Activated CD8-positive, alpha-beta memory T cell treated with anti-CD3 and anti-CD28 coated beads for 48 hours (primary cell): Measurements from ENCODE around the gene AMELX.

Experiments used
- DNase-seq, 3 experiments: peaks; one replicate each; pipeline ENCODE4 v3.0.0-alpha.2; 2020; ENCODE audit warnings: low read depth in 2 of 3, low spot score in 2 of 3

The AMELX gene

GRCh38 chrX:11305641-11306040 is 12.4 kb downstream of the AMELX start:
- no peak for DNase-seq

GRCh38 chrX:11309220-11309619 is 16.0 kb downstream of the AMELX start:
- no peak for DNase-seq

- DNase-seq, result no peak
These were observed 18.5 kb downstream of the AMELX start for GRCh38 chrX:11311706-11312105.

- DNase-seq, result no peak
These were observed 26.8 kb downstream of the AMELX start for GRCh38 chrX:11319806-11320520.

- no peak for DNase-seq
These were observed 28.8 kb downstream of the AMELX start for GRCh38 chrX:11321986-11322385.

GRCh38 chrX:11328134-11328533 is 34.9 kb downstream of the AMELX start:
- no peak for DNase-seq

GRCh38 chrX:11329021-11329420 is 35.8 kb downstream of the AMELX start:
- no peak for DNase-seq

GRCh38 chrX:11331788-11332187 is 38.6 kb downstream of the AMELX start:
- no peak for DNase-seq

- no peak for DNase-seq
These were observed 41.0 kb downstream of the AMELX start for GRCh38 chrX:11334165-11334564.

- DNase-seq, result no peak
These were observed 43.0 kb downstream of the AMELX start for GRCh38 chrX:11336201-11336600.

- no peak for DNase-seq
These were observed 44.2 kb downstream of the AMELX start for GRCh38 chrX:11337292-11338009.

- DNase-seq, result no peak
These were observed 48.3 kb downstream of the AMELX start for GRCh38 chrX:11341274-11342201.

- DNase-seq, result no peak
These were observed 49.5 kb downstream of the AMELX start for GRCh38 chrX:11342673-11343072.

GRCh38 chrX:11346121-11346682 is 53.0 kb downstream of the AMELX start:
- no peak for DNase-seq

- no peak for DNase-seq
These were observed 54.1 kb downstream of the AMELX start for GRCh38 chrX:11347300-11347699.

GRCh38 chrX:11349020-11349419 is 55.8 kb downstream of the AMELX start:
- no peak for DNase-seq

GRCh38 chrX:11349661-11350337 is 56.6 kb downstream of the AMELX start:
- no peak for DNase-seq
